Caco-2 (cell line): ENCODE measurements around the gene PIGR. TPM values are rescaled to one million over a fixed set of nuclear protein-coding genes. Genes with fewer than 3 reads are reported as not detected.

Experiments
- BruUV-seq: library from RNA; stranded (reverse); fragments of 400-500 nt; replicated peaks from 2 replicates; lab custom pipeline; 2021; lab: Mats Ljungman, UMichigan
- CTCF ChIA-PET: fragments of 300-600 bp; sonication (Branson Sonifier 250); formaldehyde crosslinking; loops from one replicate; lab custom pipeline; 2022; ENCODE audit warnings: antibody characterized with exemption; lab: Charles Lee
- POLR2A ChIA-PET: fragments of 300-600 bp; sonication (Branson Sonifier 250); formaldehyde crosslinking; loops from one replicate; lab custom pipeline; 2022; ENCODE audit warnings: antibody characterized with exemption; lab: Charles Lee
- DNase-seq, 2 experiments: peaks; one replicate each; pipeline versions ENCODE4 v3.0.0 to v3.0.0-alpha.2; 2020 to 2022
- H3K27me3 ChIP-seq: replicated peaks from 2 replicates; pipeline ENCODE4 v1.6.0; 2011; ENCODE audit warnings: low read length; ENCODE audit not compliant: control insufficient read depth, insufficient read depth
- H3K36me3 ChIP-seq: 2 replicates; pipeline ENCODE4 v1.5.1; 2011; ENCODE audit warnings: low read length; ENCODE audit not compliant: control insufficient read depth, insufficient read depth
- H3K4me1 ChIP-seq: fragments of 250-450 bp; sonication (Bioruptor Pico); 2 replicates; pipeline ENCODE4 v1.5.1; 2020; ENCODE audit warnings: mild to moderate bottlenecking
- H3K4me3 ChIP-seq: 2 replicates; pipeline ENCODE4 v1.5.1; 2011; ENCODE audit warnings: low read depth, mild to moderate bottlenecking, control low read depth, low read length
- H3K9me3 ChIP-seq: fragments of 250-450 bp; sonication (Bioruptor Pico); 2 replicates; pipeline ENCODE4 v1.5.1; 2020; ENCODE audit warnings: mild to moderate bottlenecking, moderate library complexity
- H3K27ac Mint-ChIP-seq: one replicate; pipeline ENCODE4 v1.8.0; 2022; ENCODE audit warnings: mixed read lengths; ENCODE audit not compliant: unreplicated experiment
- H3K27me3 Mint-ChIP-seq: one replicate; pipeline ENCODE4 v1.8.0; 2022; ENCODE audit warnings: mixed read lengths; ENCODE audit not compliant: insufficient read depth, unreplicated experiment
- H3K36me3 Mint-ChIP-seq: one replicate; pipeline ENCODE4 v1.8.0; 2022; ENCODE audit warnings: mild to moderate bottlenecking, mixed read lengths; ENCODE audit not compliant: insufficient read depth, unreplicated experiment
- H3K4me1 Mint-ChIP-seq: one replicate; pipeline ENCODE4 v1.8.0; 2022; ENCODE audit warnings: low read depth, mixed read lengths; ENCODE audit not compliant: unreplicated experiment
- H3K4me3 Mint-ChIP-seq: one replicate; pipeline ENCODE4 v1.8.0; 2022; ENCODE audit warnings: mild to moderate bottlenecking, moderate library complexity, mixed read lengths; ENCODE audit not compliant: unreplicated experiment
- H3K9me3 Mint-ChIP-seq: one replicate; pipeline ENCODE4 v1.8.0; 2022; ENCODE audit warnings: mixed read lengths; ENCODE audit not compliant: unreplicated experiment
- intact Hi-C: fragments of 100-400 bp; cut with micrococcal nuclease; formaldehyde crosslinking; loops from one replicate; pipeline ENCODE4 v1.10.0; 2022; ENCODE audit not compliant: unreplicated experiment
- total RNA-seq: library from RNA; stranded (reverse); gene quantifications from 2 replicates; pipeline ENCODE4 v1.2.3, GENCODE V29; 2022
- TF ChIP-seq, protein P1 (sequence below), 2 experiments: fragments of 200-600 bp in 1 of 2; IDR thresholded peaks; 1 replicate in 1 of 2; 2 replicates in 1 of 2; pipeline versions ENCODE4 v1.5.1 to v1.8.0; 2011 to 2022; ENCODE audit warnings: antibody characterized with exemption in 1 of 2, control low read depth in 1 of 2, inconsistent platforms in 1 of 2, low read depth in 1 of 2, low read length in 1 of 2, mild to moderate bottlenecking in 1 of 2, moderate library complexity in 1 of 2; ENCODE audit not compliant: insufficient read depth in 1 of 2, severe bottlenecking in 1 of 2, unreplicated experiment in 1 of 2

The PIGR gene
- total RNA-seq, 1 experiment from 2014 or later: not detected

DNA sequence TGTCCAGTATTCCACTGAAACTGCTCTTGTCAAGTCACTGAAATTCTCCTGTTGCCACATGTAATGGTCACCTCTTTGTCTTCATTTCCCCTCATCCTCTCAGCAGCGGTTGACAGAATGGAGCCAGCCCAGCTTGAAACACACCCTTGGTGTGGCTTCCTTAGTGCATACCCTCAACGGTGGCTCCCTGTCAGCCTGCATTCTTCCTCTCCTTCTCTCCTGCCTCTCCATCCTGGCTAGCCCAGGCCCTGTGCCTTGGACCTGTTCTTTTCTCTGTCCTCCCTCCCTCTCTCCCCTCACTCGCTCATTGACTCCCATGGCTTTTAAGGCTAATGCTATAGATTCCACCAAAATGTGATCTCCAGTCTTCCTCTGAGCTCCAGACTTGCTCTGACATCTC is 28.2 kb downstream of the PIGR start:
- TF ChIP-seq, protein P1, sequence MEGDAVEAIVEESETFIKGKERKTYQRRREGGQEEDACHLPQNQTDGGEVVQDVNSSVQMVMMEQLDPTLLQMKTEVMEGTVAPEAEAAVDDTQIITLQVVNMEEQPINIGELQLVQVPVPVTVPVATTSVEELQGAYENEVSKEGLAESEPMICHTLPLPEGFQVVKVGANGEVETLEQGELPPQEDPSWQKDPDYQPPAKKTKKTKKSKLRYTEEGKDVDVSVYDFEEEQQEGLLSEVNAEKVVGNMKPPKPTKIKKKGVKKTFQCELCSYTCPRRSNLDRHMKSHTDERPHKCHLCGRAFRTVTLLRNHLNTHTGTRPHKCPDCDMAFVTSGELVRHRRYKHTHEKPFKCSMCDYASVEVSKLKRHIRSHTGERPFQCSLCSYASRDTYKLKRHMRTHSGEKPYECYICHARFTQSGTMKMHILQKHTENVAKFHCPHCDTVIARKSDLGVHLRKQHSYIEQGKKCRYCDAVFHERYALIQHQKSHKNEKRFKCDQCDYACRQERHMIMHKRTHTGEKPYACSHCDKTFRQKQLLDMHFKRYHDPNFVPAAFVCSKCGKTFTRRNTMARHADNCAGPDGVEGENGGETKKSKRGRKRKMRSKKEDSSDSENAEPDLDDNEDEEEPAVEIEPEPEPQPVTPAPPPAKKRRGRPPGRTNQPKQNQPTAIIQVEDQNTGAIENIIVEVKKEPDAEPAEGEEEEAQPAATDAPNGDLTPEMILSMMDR (IDR thresholded peaks at IDR 0.05; ENCODE audit: insufficient read depth in 1 of 2, low read depth in 1 of 2, low read length in 1 of 2, severe bottlenecking in 1 of 2, unreplicated experiment in 1 of 2): no peak
- Mint-ChIP-seq H3K9me3 (no peaks in the 10 kb centered on the region), H3K4me1 (no peaks in the 10 kb centered on the region), H3K27ac (no peak overlapping the region), H3K4me3 (no peak overlapping the region), H3K36me3 (no peaks in the 10 kb centered on the region), H3K27me3 (peaks cover 7% of the 10 kb centered on the region)
- H3K4me3 ChIP-seq: no peak overlapping the region
- H3K4me1 ChIP-seq: no peaks in the 10 kb centered on the region
- no peaks in the 10 kb centered on the region for H3K36me3 ChIP-seq
- no TSS peak for BruUV-seq
- ChIA-PET CTCF (no interaction called here), POLR2A (no interaction called here)
- no peaks in the 10 kb centered on the region for H3K9me3 ChIP-seq
- intact Hi-C loops: no loop called here
- H3K27me3 ChIP-seq: no peaks in the 10 kb centered on the region
- DNase-seq: no peak

DNA sequence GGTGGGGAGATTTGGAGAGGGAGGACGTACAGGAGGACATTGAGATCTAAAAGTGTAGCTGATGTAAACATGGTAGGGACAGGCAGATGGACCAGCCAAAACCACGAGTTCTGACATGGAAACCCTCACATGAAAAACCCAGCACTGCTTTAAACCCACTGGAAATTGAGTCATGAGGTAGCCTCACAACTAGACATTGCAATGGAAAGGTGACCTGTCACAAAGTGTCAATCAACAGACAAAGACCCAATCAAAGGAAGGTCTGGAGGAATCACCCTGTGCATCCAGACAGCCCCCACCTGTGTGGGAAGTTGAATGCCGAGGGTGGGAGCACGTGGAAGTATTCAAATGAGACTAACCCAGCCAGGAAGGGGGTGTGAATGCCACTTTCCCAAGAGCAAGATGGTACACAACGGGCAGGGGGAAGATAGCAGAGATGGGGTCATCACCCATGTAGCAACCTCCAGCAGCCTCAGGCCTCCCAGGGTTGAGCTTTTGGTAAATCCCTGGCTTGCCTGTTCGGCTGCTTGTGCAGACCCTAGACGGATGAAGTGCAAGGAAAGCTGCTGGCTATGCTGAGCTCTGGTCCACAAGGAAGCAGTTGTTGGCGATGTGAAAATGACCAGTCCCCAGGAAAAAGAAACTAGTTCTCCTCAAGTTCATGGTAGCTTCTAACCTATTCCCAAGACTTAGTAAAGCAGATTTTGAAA is 30.1 kb downstream of the PIGR start:
- intact Hi-C loops: no loop called here
- no peaks in the 10 kb centered on the region for H3K36me3 ChIP-seq
- H3K4me3 ChIP-seq: no peak overlapping the region
- BruUV-seq: no TSS peak
- no peaks in the 10 kb centered on the region for H3K27me3 ChIP-seq
- TF ChIP-seq, protein P1 (IDR thresholded peaks at IDR 0.05; ENCODE audit: insufficient read depth in 1 of 2, low read depth in 1 of 2, low read length in 1 of 2, severe bottlenecking in 1 of 2, unreplicated experiment in 1 of 2): no peak
- DNase-seq: no peak
- Mint-ChIP-seq H3K27me3 (peaks cover 11% of the 10 kb centered on the region), H3K36me3 (no peaks in the 10 kb centered on the region), H3K9me3 (no peaks in the 10 kb centered on the region), H3K4me3 (no peak overlapping the region), H3K4me1 (no peaks in the 10 kb centered on the region), H3K27ac (no peak overlapping the region)
- ChIA-PET POLR2A (no interaction called here), CTCF (no interaction called here)
- H3K9me3 ChIP-seq: no peaks in the 10 kb centered on the region
- no peaks in the 10 kb centered on the region for H3K4me1 ChIP-seq

DNA sequence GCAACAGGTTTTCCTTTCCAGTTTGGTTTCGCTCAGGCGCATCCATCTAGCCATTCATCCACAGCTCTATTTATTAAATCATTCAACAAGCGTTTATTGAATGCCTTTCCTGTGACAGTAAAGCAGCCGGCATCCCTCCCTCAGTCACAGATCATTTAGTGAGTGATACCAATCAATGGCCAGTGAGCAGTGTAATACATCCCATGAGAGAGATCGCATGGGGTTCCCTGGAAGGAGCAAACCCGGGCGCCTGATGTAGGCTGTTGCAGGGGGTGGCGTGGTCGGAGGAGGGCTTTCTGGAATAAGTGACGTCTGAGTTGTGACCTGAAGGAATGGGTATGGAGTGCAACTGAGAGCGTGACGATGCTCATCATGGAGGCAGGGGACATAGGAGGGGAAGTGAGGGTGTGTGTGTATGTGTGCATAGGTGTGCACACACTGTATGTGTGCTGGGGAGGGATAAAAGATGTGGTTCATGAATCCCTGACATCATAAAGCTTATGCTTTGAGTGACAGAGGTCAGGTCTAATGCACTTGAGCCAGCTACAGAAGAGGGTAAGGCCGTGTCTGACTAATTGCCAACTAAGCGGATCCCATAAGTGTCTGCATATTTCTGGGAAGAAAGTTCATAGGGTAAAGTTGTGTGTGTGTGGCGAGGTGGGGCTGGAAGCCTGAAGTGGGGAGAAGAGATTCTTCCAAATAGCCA is 31.1 kb downstream of the PIGR start:
- intact Hi-C loops: no loop called here
- Histone ChIP-seq H3K9me3 (no peaks in the 10 kb centered on the region), H3K27me3 (no peaks in the 10 kb centered on the region), H3K36me3 (no peaks in the 10 kb centered on the region), H3K4me1 (no peaks in the 10 kb centered on the region), H3K4me3 (no peak overlapping the region)
- no peaks in the 10 kb centered on the region for H3K4me1 Mint-ChIP-seq
- DNase-seq: no peak
- no peaks in the 10 kb centered on the region for H3K9me3 Mint-ChIP-seq
- no peak overlapping the region for H3K4me3 Mint-ChIP-seq
- POLR2A ChIA-PET: no interaction called here
- no peak overlapping the region for H3K27ac Mint-ChIP-seq
- TF ChIP-seq, protein P1 (IDR thresholded peaks at IDR 0.05; ENCODE audit: insufficient read depth in 1 of 2, low read depth in 1 of 2, low read length in 1 of 2, severe bottlenecking in 1 of 2, unreplicated experiment in 1 of 2): no peak
- no TSS peak for BruUV-seq
- peaks cover 11% of the 10 kb centered on the region for H3K27me3 Mint-ChIP-seq
- CTCF ChIA-PET: no interaction called here
- H3K36me3 Mint-ChIP-seq: no peaks in the 10 kb centered on the region
